Epithelial cell of proximal tubule (primary cell): ENCODE results near the gene CCDC74A. TPM values are rescaled to one million over a fixed set of nuclear protein-coding genes. Genes with fewer than 3 reads are reported as not detected.
"Not testable (repeated sequence)": the region's sequence is repeated elsewhere in the genome, so short reads cannot be mapped to it uniquely, and the experiment has no call there.

ENCODE experiments used
- DNase-seq: peaks from one replicate; pipeline ENCODE4 v3.0.0-alpha.2; 2011; ENCODE audit warnings: low read depth
- H3K4me3 ChIP-seq: 2 replicates; pipeline ENCODE4 v1.5.1; 2011; ENCODE audit warnings: low read depth, mild to moderate bottlenecking, low read length
- CTCF ChIP-seq: conservative IDR thresholded peaks from 2 replicates; pipeline ENCODE4 v1.5.1; 2012; ENCODE audit warnings: low read depth, mild to moderate bottlenecking, low read length
- total RNA-seq: library from RNA; depleted of rRNA; stranded (reverse); fragments of >200 nt; gene quantifications from 2 replicates; pipeline ENCODE4 v1.2.3, GENCODE V29; 2015

Gene CCDC74A
- total RNA-seq, 1 donor from 2014 or later: 27.8 TPM

GRCh38 chr2:131535526-131535925, 7.8 kb downstream of the CCDC74A start:
- no peak for DNase-seq
- no peak overlapping the region for H3K4me3 ChIP-seq
- TF ChIP-seq CTCF: no peak

DNA sequence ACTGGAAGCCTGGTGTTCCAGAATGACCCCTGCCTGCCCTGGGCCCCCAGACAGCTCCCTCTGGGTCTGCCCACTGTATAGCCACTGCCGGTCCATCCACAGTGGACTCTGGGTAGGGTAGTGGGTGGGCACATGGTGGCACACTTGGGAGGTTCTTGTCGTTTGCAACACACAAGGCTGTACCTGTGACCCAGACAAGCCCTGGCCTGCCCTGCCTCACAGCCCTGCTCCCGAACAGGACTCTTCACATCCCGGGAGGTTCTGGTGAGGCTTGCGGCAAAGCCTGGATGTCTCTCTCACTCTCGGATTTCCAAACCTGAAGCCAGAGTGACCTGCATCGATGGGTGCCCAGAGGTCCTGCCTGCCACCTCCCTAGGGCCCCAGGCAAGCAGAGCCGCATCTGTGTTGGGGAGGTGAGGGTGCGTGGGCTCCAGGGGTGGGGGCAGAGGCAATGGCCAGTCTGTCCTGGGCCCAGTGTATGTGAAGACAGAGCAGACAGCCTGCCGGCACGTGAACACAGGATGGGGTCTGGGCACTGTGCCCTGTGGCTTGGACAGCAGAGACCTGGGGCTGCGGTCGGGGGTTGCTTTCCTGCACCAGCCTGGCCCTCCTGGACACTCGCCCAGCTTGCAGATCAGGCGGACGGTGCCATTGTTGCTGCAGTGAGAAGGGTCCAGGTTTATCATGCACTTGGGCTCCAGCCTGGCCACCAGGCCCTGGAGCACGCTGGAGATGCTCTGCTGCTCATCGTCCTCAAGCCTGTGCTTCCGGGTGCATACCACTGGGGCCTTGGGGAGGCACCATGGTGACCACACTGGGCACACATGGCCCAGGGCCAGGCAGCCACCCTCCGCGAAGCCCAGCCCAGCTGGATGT, 8.5 kb downstream of the CCDC74A start:
- not testable (repeated sequence) for DNase-seq, H3K4me3 ChIP-seq

GRCh38 chr2:131536841-131537240, 9.2 kb downstream of the CCDC74A start:
- not testable (repeated sequence) for DNase-seq, H3K4me3 ChIP-seq

GRCh38 chr2:131538856-131539255, 11.2 kb downstream of the CCDC74A start:
- not testable (repeated sequence) for H3K4me3 ChIP-seq, DNase-seq

DNA sequence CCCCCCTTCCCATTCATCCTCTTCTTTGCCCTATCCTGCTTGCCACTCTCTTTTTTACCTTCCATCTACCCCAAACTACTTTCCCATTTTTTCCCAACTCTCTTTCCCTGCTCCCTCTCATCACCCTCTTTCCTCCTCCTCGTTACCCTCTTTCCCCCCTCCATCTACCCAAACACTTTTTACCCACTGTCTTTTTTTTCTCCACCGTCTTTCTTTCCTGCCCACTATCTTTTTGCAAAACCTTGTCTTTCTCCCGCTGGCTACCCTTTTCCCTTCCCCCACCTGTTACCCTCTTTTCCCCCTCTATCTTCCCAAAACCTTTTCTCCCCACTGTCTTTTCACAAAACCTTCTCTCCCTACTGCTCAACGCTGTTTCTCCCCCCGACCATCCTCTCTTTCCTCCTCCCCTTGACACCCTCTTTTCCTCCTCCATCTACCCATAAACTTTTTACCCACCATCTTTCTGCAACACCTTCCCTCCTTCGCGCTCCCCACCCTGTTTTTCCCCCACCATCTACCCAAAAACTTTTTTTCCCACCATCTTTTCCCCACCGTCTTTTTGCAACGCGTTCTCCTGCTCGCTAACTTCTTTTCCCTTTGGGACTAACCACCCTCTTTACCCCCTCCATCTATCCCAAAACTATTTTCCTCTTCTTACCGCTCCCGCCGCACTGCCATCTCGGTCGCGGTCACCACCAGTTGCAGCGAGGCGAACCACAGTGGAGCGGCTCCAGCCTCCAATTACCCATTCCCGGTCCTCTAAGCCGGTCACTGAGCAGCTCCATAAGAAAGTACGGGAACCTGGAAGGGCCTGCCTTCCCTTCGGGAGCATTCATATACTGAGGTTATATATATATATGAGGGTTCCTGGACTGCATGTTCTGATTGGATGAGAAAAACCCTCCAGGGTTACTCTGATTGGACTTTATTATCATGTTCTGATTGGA, 15.0 kb downstream of the CCDC74A start:
- no peak for DNase-seq
- no peak overlapping the region for H3K4me3 ChIP-seq
- TF ChIP-seq CTCF: no peak

GRCh38 chr2:131543385-131543891, 15.8 kb downstream of the CCDC74A start:
- H3K4me3 ChIP-seq: no peak overlapping the region
- no peak for TF ChIP-seq CTCF
- DNase-seq: no peak

- H3K4me3 ChIP-seq, DNase-seq: not testable (repeated sequence)
Observed at GRCh38 chr2:131544006-131544812, 16.5 kb downstream of the CCDC74A start.

DNA sequence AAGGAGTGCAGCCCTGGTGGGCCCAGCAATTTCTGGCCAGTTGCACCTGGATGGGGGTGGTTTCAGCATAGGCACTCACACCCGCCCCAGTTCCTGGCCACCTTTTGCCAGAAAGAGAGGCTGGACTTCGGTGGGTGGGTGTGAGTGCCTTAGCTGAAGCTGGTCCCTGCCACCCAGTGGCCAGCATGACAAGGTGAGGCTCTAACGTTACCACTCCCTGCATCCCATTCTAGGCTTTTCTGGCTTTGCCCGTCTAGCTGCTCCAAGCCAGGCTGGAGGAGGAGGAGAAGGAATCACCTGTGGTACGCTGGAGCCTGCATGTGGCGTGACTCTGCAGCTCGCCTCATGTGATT, 17.1 kb downstream of the CCDC74A start:
- DNase-seq, H3K4me3 ChIP-seq: not testable (repeated sequence)

DNA sequence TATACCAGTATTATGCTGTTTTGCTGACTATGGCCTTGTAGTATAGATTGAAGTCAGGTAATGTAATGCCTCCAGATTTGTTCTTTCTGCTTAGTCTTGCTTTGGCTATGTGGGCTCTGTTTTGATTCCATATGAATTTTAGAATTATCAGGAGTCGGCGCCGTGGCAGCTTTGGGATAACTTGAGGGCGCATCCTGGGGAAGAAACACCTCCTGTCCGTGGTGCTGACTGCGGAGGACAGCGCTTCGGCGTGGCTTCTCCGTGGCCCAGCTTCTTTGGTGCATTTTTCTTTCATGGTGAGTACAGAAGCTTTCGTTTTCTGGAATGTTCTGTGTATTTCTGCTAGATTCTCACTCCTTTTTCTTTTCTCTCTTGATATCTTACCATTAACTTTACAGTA, 25.2 kb downstream of the CCDC74A start:
- TF ChIP-seq CTCF: no peak
- no peak for DNase-seq
- no peak overlapping the region for H3K4me3 ChIP-seq
